22Rv1 (cell line): ENCODE results near the gene CYLC1.

ENCODE experiments used
- CTCF ChIP-seq: fragments of 450-650 bp; IDR thresholded peaks from 2 replicates; pipeline ENCODE4 v1.5.1; 2017; ENCODE audit warnings: mild to moderate bottlenecking
- ZFX ChIP-seq: fragments of 450-650 bp; IDR thresholded peaks from 2 replicates; pipeline ENCODE4 v1.6.1; 2017; ENCODE audit warnings: antibody characterized with exemption, borderline replicate concordance

- TF ChIP-seq CTCF (no peak), ZFX (no peak)
Measured at GRCh38 chrX:83847339-83847738, 13.6 kb upstream of the CYLC1 start.
